Measurements from ENCODE around the gene EEF1A2.

The EEF1A2 gene

GRCh38 chr20:63477944-63478343 lies 20.9 kb downstream of the EEF1A2 start:
- no peak for DNase-seq
- in situ Hi-C loops (cut with HindIII; ENCODE audit: low pct_ligation_motif_present, low pct_unique_long_range_greater_than_20kb, low sequenced_read_pairs): no loop called here

GRCh38 chr20:63477061-63477616 lies 21.7 kb downstream of the EEF1A2 start:
- DNase-seq: no peak
- in situ Hi-C loops (cut with HindIII; ENCODE audit: low pct_ligation_motif_present, low pct_unique_long_range_greater_than_20kb, low sequenced_read_pairs): no loop called here

GRCh38 chr20:63475209-63475608 lies 23.7 kb downstream of the EEF1A2 start:
- DNase-seq: peak; percentile 45
- in situ Hi-C loops (cut with HindIII; ENCODE audit: low pct_ligation_motif_present, low pct_unique_long_range_greater_than_20kb, low sequenced_read_pairs): no loop called here

- no peak for DNase-seq
- in situ Hi-C loops (cut with HindIII; ENCODE audit: low pct_ligation_motif_present, low pct_unique_long_range_greater_than_20kb, low sequenced_read_pairs): no loop called here
Observed at GRCh38 chr20:63473555-63474449, 25.1 kb downstream of the EEF1A2 start.

GRCh38 chr20:63472862-63473390 lies 26.0 kb downstream of the EEF1A2 start:
- in situ Hi-C loops (cut with HindIII; ENCODE audit: low pct_ligation_motif_present, low pct_unique_long_range_greater_than_20kb, low sequenced_read_pairs): no loop called here
- DNase-seq: no peak

GRCh38 chr20:63471981-63472831 lies 26.7 kb downstream of the EEF1A2 start, which contains the start of gene KCNQ2:
Gene KCNQ2 (minus strand): TSS chr20:63472655. CDS start chr20:63472463, 192 bp downstream.
- no peak for DNase-seq
- in situ Hi-C loops (cut with HindIII; ENCODE audit: low pct_ligation_motif_present, low pct_unique_long_range_greater_than_20kb, low sequenced_read_pairs): no loop called here

- DNase-seq: no peak
- in situ Hi-C loops (cut with HindIII; ENCODE audit: low pct_ligation_motif_present, low pct_unique_long_range_greater_than_20kb, low sequenced_read_pairs): no loop called here
Observed at GRCh38 chr20:63471717-63471980, 27.2 kb downstream of the EEF1A2 start.

GRCh38 chr20:63471002-63471716 lies 27.7 kb downstream of the EEF1A2 start:
- no peak for DNase-seq
- in situ Hi-C loops (cut with HindIII; ENCODE audit: low pct_ligation_motif_present, low pct_unique_long_range_greater_than_20kb, low sequenced_read_pairs): no loop called here

- in situ Hi-C loops (cut with HindIII; ENCODE audit: low pct_ligation_motif_present, low pct_unique_long_range_greater_than_20kb, low sequenced_read_pairs): no loop called here
Observed at GRCh38 chr20:63470410-63470809, 28.5 kb downstream of the EEF1A2 start.

GRCh38 chr20:63469713-63470101 lies 29.2 kb downstream of the EEF1A2 start:
- no peak for DNase-seq
- in situ Hi-C loops (cut with HindIII; ENCODE audit: low pct_ligation_motif_present, low pct_unique_long_range_greater_than_20kb, low sequenced_read_pairs): no loop called here

More at GRCh38 chr20:63470410-63470809, 28.5 kb downstream of the EEF1A2 start:
- no peak for DNase-seq

- in situ Hi-C loops (cut with HindIII; ENCODE audit: low pct_ligation_motif_present, low pct_unique_long_range_greater_than_20kb, low sequenced_read_pairs): no loop called here
- no peak for DNase-seq
Observed at GRCh38 chr20:63469019-63469712, 29.7 kb downstream of the EEF1A2 start.

- in situ Hi-C loops (cut with HindIII; ENCODE audit: low pct_ligation_motif_present, low pct_unique_long_range_greater_than_20kb, low sequenced_read_pairs): no loop called here
Observed at GRCh38 chr20:63468421-63468820, 30.5 kb downstream of the EEF1A2 start.

GRCh38 chr20:63467294-63468083 lies 31.4 kb downstream of the EEF1A2 start:
- in situ Hi-C loops (cut with HindIII; ENCODE audit: low pct_ligation_motif_present, low pct_unique_long_range_greater_than_20kb, low sequenced_read_pairs): no loop called here

More at GRCh38 chr20:63468421-63468820, 30.5 kb downstream of the EEF1A2 start:
- no peak for DNase-seq

GRCh38 chr20:63466861-63467260 lies 32.0 kb downstream of the EEF1A2 start:
- in situ Hi-C loops (cut with HindIII; ENCODE audit: low pct_ligation_motif_present, low pct_unique_long_range_greater_than_20kb, low sequenced_read_pairs): no loop called here
- no peak for DNase-seq

More at GRCh38 chr20:63467294-63468083, 31.4 kb downstream of the EEF1A2 start:
- DNase-seq: no peak

- in situ Hi-C loops (cut with HindIII; ENCODE audit: low pct_ligation_motif_present, low pct_unique_long_range_greater_than_20kb, low sequenced_read_pairs): no loop called here
- DNase-seq: no peak
Observed at GRCh38 chr20:63466250-63466825, 32.5 kb downstream of the EEF1A2 start.

GRCh38 chr20:63465380-63466249 lies 33.3 kb downstream of the EEF1A2 start:
- no peak for DNase-seq
- in situ Hi-C loops (cut with HindIII; ENCODE audit: low pct_ligation_motif_present, low pct_unique_long_range_greater_than_20kb, low sequenced_read_pairs): no loop called here
